ENCODE results near the gene LENG8. TPM values are rescaled to one million over a fixed set of nuclear protein-coding genes. Genes with fewer than 3 reads are reported as not detected.
A peak's percentile ranks its signal among the peaks of the same experiment; 100 is the strongest.
"Not testable (repeated sequence)": the region's sequence is repeated elsewhere in the genome, so short reads cannot be mapped to it uniquely, and the experiment has no call there.

The LENG8 gene
- total RNA-seq, 2 donors from 2014 or later: 205 to 292 TPM

- no peaks in the 10 kb centered on the region for H3K9me3 Mint-ChIP-seq
- H3K4me1 Mint-ChIP-seq (ENCODE audit: low read depth in 2 of 2): peaks cover 5 to 10% of the 10 kb centered on the region in 2 donors
- ATAC-seq: peak in 1 of 2 donors; percentile 38
- no peak overlapping the region for H3K27ac Mint-ChIP-seq
- H3K27me3 Mint-ChIP-seq: no peaks in the 10 kb centered on the region
- no peak for DNase-seq (ENCODE audit: low spot score)
- H3K36me3 Mint-ChIP-seq: peaks cover 12% of the 10 kb centered on the region
- H3K4me3 Mint-ChIP-seq: no peak overlapping the region
Observed at GRCh38 chr19:54439174-54439851, 9.7 kb upstream of the LENG8 start.

GRCh38 chr19:54440641-54441040 lies 8.4 kb upstream of the LENG8 start:
- H3K36me3 Mint-ChIP-seq: peaks cover 12% of the 10 kb centered on the region

DNA sequence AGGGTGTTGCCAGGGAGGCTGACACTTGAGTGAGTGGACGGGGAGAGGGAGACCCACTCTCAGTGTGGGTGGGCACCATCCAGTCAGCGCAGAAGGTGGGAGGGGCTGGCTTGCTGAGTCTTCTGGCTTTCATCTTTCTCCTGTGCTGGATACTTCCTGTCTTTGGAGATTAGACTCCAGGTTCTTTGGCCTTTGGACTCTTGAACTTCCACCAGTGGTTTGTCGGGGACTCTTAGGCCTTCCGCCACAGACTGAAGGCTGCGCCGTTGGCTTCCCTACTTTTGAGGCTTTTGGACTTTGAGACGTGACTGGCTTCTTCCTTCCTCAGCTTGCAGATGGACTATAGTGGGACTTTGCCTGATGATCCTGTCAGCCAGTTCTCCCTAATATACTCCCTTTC lies 4.3 kb upstream of the LENG8 start:
- peak; percentile 0 for DNase-seq (ENCODE audit: low spot score)
- no peak for ATAC-seq
- no peaks in the 10 kb centered on the region for H3K27me3 Mint-ChIP-seq
- H3K4me3 Mint-ChIP-seq: no peak overlapping the region
- peaks cover 17% of the 10 kb centered on the region for H3K36me3 Mint-ChIP-seq
- peaks cover 21 to 26% of the 10 kb centered on the region in 2 donors for H3K4me1 Mint-ChIP-seq (ENCODE audit: low read depth in 2 of 2)
- H3K27ac Mint-ChIP-seq: no peak overlapping the region
- H3K9me3 Mint-ChIP-seq: no peaks in the 10 kb centered on the region

More at GRCh38 chr19:54440641-54441040, 8.4 kb upstream of the LENG8 start:
- DNase-seq (ENCODE audit: low spot score) (no peak), ATAC-seq (no peak)
- Mint-ChIP-seq H3K9me3 (no peaks in the 10 kb centered on the region), H3K27me3 (no peaks in the 10 kb centered on the region), H3K27ac (no peak overlapping the region), H3K4me3 (no peak overlapping the region), H3K4me1 (ENCODE audit: low read depth in 2 of 2) (peaks cover 0 to 5% of the 10 kb centered on the region in 2 donors)

- not testable (repeated sequence) for H3K27me3 Mint-ChIP-seq; H3K9me3 Mint-ChIP-seq; H3K4me3 Mint-ChIP-seq; ATAC-seq; H3K27ac Mint-ChIP-seq; DNase-seq (ENCODE audit: low spot score)
- peaks cover 37 to 42% of the 10 kb centered on the region in 2 donors for H3K4me1 Mint-ChIP-seq (ENCODE audit: low read depth in 2 of 2)
- peaks cover 33% of the 10 kb centered on the region for H3K36me3 Mint-ChIP-seq
Observed at GRCh38 chr19:54446349-54446748, 2.6 kb upstream of the LENG8 start.

GRCh38 chr19:54448040-54448773 lies 792 bp upstream of the LENG8 start:
- Mint-ChIP-seq H3K4me1 (ENCODE audit: low read depth in 2 of 2) (peaks cover 46 to 50% of the 10 kb centered on the region in 2 donors), H3K9me3 (no peaks in the 10 kb centered on the region), H3K4me3 (peak overlapping the region; percentile 100), H3K27me3 (no peaks in the 10 kb centered on the region), H3K27ac (peak overlapping the region; percentile 96 to 97), H3K36me3 (peaks cover 28% of the 10 kb centered on the region)
- DNase-seq (ENCODE audit: low spot score): peak; percentile 68
- ATAC-seq: peak; percentile 3 to 14

DNA sequence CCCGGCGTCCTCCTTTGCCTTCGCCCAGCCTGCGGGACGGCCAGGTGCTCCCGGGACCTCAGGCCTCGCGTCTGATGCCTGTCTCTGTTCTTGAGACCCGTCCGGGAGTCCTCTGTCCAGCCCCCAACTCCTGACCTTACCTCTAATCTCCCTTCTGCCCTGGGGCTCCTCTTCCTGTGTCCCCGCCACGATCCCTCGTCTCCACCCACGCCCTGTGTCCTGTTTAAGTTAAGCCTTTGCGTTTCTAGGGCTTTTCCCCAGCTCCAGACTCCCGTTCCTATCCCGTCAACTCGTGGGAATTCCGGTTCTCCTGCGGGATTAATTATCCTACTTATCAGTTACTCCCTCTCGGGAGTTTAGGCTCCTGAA lies 686 bp downstream of the LENG8 start:
- DNase-seq (ENCODE audit: low spot score) (no peak), ATAC-seq (peak in 1 of 2 donors; percentile 3)
- Mint-ChIP-seq H3K4me1 (ENCODE audit: low read depth in 2 of 2) (peaks cover 49 to 52% of the 10 kb centered on the region in 2 donors), H3K27ac (peak overlapping the region; percentile 96 to 97), H3K36me3 (peaks cover 27% of the 10 kb centered on the region), H3K9me3 (no peaks in the 10 kb centered on the region), H3K4me3 (peak overlapping the region; percentile 100), H3K27me3 (no peaks in the 10 kb centered on the region)

DNA sequence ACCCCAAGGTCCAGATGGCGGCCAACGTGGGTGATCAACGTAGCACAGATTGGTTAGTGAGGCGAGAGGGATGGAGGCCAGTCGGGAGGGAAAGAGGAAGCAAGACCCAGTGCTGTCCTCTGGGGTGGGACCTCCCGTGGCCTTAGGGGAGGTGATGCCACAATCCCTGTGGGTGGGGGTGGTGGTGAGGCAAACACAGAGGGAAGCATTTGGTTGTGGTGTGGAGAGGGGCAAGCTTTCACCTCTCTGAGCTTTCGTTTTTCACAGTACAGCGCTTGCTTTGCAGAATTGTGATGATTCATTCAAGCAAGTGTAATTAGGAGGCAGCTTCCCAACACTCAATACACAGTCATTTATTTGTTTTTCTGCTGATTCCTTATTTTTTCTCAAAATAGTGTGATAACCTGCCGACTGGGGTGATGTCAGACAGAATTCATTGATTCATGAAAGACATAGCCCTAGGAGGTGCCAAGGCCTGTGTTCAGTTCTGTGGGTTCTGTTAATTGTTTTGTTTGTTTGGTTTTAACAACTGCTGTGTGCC lies 2.4 kb downstream of the LENG8 start:
- peaks cover 49 to 52% of the 10 kb centered on the region in 2 donors for H3K4me1 Mint-ChIP-seq (ENCODE audit: low read depth in 2 of 2)

GRCh38 chr19:54451997-54452396 lies 3.0 kb downstream of the LENG8 start:
- H3K27ac Mint-ChIP-seq: peak overlapping the region in 1 of 2 donors; percentile 96
- peaks cover 49 to 50% of the 10 kb centered on the region in 2 donors for H3K4me1 Mint-ChIP-seq (ENCODE audit: low read depth in 2 of 2)
- peaks cover 27% of the 10 kb centered on the region for H3K36me3 Mint-ChIP-seq
- H3K9me3 Mint-ChIP-seq: no peaks in the 10 kb centered on the region
- DNase-seq (ENCODE audit: low spot score) (peak; percentile 26), ATAC-seq (no peak)
- H3K27me3 Mint-ChIP-seq: no peaks in the 10 kb centered on the region
- peak overlapping the region; percentile 100 for H3K4me3 Mint-ChIP-seq

More for the DNA sequence above, 2.4 kb downstream of the LENG8 start:
- H3K9me3 Mint-ChIP-seq: no peaks in the 10 kb centered on the region
- peak overlapping the region; percentile 96 to 97 for H3K27ac Mint-ChIP-seq
- peaks cover 27% of the 10 kb centered on the region for H3K36me3 Mint-ChIP-seq
- ATAC-seq (no peak), DNase-seq (ENCODE audit: low spot score) (peak; percentile 56)
- peak overlapping the region; percentile 100 for H3K4me3 Mint-ChIP-seq
- no peaks in the 10 kb centered on the region for H3K27me3 Mint-ChIP-seq

DNA sequence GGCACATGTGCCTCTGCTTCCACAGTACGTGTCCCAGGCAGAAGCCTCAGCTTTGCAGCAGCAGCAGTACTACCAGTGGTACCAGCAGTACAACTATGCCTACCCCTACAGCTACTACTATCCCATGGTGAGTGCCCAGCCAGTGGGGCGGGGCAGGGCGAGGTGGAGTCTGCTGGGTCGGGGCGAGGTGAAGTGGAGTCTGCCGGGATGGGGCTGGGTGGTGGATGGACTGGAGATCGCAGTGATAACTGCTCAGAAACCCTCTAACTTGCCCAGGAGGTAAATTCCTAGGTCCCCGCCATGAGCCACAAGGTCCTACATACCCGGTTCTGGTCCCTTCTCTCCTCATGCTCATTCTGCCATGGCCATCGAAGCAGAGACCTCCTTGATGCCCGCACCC lies 3.6 kb downstream of the LENG8 start:
- H3K27me3 Mint-ChIP-seq: no peaks in the 10 kb centered on the region
- H3K4me1 Mint-ChIP-seq (ENCODE audit: low read depth in 2 of 2): peaks cover 43 to 46% of the 10 kb centered on the region in 2 donors
- H3K27ac Mint-ChIP-seq: no peak overlapping the region
- no peaks in the 10 kb centered on the region for H3K9me3 Mint-ChIP-seq
- ATAC-seq (no peak), DNase-seq (ENCODE audit: low spot score) (peak; percentile 54)
- H3K36me3 Mint-ChIP-seq: peaks cover 27% of the 10 kb centered on the region
- H3K4me3 Mint-ChIP-seq: no peak overlapping the region

DNA sequence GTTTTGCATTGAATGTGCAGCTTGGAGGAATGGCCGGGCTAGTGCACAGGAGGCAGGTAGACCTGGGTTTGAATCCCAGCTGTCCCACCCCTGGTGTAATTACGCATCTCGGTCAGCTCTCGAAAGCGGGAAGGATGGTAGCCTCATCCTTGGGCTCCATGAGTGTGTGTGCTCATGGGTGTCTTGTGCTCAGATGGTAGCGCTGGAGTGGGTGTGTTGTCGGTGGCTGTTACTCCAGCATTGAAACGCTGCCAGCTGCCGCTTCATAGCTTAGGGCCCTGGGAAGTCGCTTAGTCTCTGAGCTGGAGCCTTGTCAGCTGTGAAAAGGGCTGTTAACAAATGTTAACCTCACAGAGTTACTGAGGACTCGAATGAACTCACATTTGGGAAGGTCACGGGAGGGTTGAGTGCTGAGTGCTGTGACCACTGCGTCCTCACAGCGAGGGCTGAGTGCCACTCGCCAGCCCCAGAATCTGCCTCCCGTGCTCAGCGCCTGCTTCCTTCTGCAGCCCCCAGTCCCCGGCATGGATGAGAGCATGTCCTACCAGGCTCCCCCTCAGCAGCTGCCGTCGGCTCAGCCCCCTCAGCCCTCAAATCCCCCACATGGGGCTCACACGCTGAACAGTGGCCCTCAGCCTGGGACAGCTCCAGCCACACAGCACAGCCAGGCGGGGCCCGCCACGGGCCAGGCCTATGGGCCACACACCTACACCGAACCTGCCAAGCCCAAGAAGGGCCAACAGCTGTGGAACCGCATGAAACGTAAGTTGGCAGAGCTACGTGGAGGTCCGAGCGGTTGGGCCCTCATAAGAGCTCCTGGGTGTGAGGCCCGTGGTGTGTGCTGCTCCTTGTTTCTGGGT lies 5.2 kb downstream of the LENG8 start:
- ATAC-seq (no peak), DNase-seq (ENCODE audit: low spot score) (peak; percentile 54)
- H3K27ac Mint-ChIP-seq: no peak overlapping the region

GRCh38 chr19:54454781-54455675 lies 6.0 kb downstream of the LENG8 start:
- Mint-ChIP-seq H3K4me3 (no peak overlapping the region), H3K9me3 (no peaks in the 10 kb centered on the region), H3K36me3 (peaks cover 30% of the 10 kb centered on the region), H3K27me3 (no peaks in the 10 kb centered on the region), H3K27ac (no peak overlapping the region), H3K4me1 (ENCODE audit: low read depth in 2 of 2) (peaks cover 43 to 45% of the 10 kb centered on the region in 2 donors)
- ATAC-seq (no peak), DNase-seq (ENCODE audit: low spot score) (peak; percentile 53)

More for the DNA sequence above, 5.2 kb downstream of the LENG8 start:
- no peaks in the 10 kb centered on the region for H3K9me3 Mint-ChIP-seq
- H3K4me3 Mint-ChIP-seq: no peak overlapping the region
- H3K4me1 Mint-ChIP-seq (ENCODE audit: low read depth in 2 of 2): peaks cover 41 to 44% of the 10 kb centered on the region in 2 donors
- H3K36me3 Mint-ChIP-seq: peaks cover 32% of the 10 kb centered on the region
- H3K27me3 Mint-ChIP-seq: no peaks in the 10 kb centered on the region

- H3K4me1 Mint-ChIP-seq (ENCODE audit: low read depth in 2 of 2): peaks cover 34 to 37% of the 10 kb centered on the region in 2 donors
- ATAC-seq: no peak
- no peak overlapping the region for H3K27ac Mint-ChIP-seq
- DNase-seq (ENCODE audit: low spot score): peak; percentile 50
- no peaks in the 10 kb centered on the region for H3K9me3 Mint-ChIP-seq
- no peak overlapping the region for H3K4me3 Mint-ChIP-seq
- H3K27me3 Mint-ChIP-seq: no peaks in the 10 kb centered on the region
- peaks cover 21% of the 10 kb centered on the region for H3K36me3 Mint-ChIP-seq
Observed at GRCh38 chr19:54455786-54456422, 6.9 kb downstream of the LENG8 start.

Measured in natural killer cell treated with Interleukin-12 subunit alpha and Interleukin-12 subunit beta and Interleukin-15 and Interleukin-18, amount 100 ng/mL, for 72 hours (primary cell).